ENCODE data around the gene ENPP4.
"Not testable (repeated sequence)": the region's sequence is repeated elsewhere in the genome, so short reads cannot be mapped to it uniquely, and the experiment has no call there.

ENPP4 gene

DNA sequence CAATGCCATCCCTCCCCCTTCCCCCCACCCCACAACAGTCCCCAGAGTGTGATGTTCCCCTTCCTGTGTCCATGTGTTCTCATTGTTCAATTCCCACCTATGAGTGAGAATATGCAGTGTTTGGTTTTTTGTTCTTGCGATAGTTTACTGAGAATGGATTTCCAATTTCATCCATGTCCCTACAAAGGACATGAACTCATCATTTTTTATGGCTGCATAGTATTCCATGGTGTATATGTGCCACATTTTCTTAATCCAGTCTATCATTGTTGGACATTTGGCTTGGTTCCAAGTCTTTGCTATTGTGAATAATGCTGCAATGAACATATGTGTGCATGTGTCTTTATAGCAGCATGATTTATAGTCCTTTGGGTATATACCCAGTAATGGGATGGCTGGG lies 1.5 kb downstream of the ENPP4 start:
- not testable (repeated sequence) for DNase-seq

DNA sequence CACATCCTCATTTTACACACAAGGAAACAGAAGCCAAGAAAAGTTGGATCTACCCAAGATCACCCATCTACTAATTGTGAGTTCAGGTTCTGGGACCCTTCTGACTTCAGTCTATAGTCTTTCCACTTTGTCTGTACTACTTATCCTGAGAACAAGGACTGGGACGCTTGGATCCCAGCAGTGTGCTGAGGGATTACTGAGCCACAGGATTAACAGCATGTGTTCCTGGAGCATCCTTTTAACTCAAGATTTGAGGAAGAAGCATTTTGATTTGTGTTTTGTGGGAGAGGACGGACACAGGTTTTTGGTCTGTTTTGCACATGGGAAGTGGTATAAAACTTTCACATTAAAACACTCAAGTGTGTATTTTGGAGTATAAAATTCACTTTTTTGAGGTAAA lies 4.4 kb downstream of the ENPP4 start:
- DNase-seq: no peak

DNA sequence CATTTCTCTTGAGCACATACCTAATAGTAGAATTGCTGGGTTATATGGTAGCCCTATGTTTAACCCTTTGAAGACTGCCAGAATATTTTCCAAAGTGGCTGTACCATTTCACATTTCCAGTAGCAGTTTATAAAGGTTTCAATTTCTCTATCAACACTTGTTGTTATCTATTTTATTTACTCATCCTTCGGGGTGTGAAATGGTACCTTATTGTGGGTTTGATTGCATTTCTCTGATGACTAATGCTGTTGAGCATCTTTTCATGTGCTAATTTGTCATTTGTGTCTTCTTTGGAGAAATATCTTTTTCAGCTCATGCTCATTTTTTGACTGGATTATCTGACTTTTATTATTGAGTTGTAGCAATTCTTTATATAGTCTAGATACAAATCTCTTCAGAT lies 5.4 kb downstream of the ENPP4 start:
- DNase-seq: no peak

DNA sequence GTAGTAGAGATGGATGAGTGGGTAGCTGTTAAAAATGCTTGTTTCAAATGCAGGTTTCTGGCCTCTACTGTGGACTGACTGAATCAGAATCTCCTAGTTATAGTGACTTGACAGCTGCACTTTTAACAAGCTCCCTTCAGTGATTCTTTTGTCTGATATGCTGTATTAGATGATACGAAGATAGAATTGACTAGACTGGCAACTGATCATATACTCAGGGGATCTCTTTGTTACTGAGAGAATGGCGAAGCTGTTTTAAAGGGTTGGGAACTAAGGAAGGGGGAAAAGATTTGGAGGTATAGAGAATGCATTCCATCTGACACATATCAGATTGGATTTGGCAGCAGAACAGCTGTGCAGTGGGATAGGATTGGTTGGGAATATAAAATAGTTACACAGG lies 7.0 kb downstream of the ENPP4 start:
- DNase-seq: no peak

DNA sequence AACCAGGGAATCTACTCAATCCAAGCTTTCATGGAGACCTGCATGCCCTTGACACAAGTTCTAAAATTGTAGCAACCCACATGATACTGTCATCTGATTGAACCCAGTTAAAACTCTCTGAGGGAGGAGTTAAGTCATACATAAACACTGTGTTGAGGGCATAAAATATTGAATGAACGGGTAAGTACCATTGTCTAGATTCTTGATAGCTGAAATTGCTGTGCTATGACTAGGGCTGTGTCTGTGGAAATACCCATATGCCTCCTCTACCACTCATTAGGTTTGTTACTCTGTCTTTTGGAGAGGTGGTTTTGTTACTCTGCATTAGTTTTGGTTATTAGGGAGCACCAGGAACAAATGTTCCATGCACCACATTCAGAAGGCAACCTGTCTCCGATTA lies 7.6 kb downstream of the ENPP4 start:
- no peak for DNase-seq

DNA sequence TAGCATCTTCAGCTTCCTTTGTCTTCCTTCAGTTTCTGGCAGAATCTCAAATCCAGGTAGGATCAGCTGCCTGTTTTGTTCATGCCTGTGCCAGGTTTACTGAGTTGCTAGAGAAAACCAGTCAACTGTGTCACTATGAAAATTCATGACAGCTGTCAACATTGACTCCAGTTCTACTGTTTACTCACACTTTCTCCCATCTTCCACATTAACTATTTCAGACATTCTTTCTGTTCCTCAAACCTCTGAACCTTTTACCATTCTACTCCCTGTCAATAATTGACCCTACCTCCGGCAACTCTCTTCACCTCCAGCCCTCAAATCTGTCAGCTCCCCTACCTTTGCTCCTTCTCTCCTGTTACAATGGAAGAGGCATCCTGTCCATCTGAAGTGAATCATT lies 8.5 kb downstream of the ENPP4 start:
- DNase-seq: no peak

DNA sequence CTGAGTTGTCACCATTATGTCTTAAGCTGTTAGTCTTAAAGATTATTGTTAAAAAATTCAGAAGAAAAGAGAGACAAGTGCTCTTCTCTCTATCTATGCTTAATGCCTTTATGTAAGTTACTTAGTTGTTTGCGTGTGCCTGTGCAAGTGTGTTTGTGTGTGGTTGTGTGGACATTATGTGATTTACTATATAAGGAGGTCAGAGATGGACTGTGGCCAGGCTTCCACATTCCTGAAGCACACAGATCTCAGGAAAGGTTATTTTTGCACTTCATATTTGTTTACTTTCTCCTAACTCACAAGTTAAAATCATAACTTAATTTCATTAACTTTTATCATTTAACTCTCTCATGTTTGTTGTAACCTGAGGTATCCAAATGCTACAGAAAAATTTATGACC lies 14.5 kb downstream of the ENPP4 start:
- no peak for DNase-seq

DNA sequence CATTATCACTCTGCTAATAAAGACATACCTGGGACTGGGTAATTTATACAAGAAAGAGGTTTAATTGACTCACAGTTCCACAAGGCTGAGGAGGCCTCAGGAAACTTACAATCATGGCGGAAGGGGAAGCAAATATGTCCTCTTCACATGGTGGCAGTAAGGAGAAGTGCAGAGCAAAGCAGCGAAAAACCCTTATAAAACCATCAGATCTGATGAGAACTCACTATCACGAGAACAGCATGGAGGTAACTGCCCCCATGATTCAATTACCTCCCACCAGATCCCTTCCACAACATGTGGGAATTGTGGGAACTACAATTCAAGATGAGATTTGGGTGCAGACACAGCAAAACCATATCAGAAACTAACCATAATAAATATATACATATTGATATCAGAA lies 19.3 kb downstream of the ENPP4 start:
- not testable (repeated sequence) for DNase-seq

DNA sequence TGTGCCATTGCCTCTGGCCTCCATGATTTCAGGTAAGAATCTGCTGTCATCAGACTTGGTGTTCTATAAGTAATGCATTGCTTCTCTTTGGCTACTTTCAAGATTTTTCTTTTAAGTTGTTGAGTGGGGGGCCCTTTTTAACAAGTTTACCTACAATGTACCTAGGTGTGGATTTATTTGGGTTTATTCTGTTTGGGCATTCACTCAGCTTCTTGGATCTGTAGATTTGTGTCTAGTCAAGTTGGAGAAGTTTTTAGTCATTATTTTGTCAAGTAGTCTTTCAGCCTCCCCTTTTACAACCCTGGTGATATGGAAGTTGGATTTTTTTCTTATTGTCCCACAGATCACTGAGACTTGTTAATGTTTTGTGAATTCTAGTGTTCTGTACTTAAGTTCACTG lies 26.9 kb downstream of the ENPP4 start:
- no peak for DNase-seq

DNA sequence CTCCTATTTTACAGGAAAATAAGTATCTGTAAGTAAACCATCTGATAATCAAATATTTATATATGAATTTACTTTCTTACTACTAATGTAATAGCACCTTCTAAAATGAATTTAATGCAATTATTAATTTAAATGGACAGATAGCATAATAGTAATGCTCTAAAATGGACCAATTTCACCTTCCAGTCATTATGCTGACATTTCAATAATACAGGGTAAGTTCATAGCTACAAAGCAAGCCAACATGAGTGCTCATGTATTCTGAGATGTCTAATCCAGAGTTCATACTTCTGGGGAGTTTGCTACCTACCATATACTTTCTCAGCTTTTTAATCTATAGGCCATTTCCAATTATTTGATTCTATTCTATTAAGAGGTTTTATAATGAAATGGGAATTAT lies 29.4 kb downstream of the ENPP4 start:
- DNase-seq: no peak

DNA sequence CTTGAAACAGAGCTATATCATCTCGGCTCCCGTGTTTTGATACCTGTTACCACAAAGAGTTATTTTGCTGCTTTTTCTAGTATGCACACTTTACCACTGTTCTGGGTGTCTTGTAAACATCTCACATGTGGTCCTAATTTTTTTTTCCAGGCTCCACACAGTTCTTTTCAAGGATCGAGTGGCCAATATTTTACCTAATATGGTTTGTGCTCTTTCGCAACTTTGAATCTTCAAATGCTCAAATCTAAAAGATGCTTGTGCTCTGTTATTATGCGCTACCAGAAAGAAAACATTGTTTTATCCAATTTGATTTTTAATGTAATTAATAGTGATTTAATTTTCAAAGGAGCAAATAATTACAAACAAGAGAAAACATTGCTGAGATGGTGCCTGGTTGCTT lies 30.3 kb downstream of the ENPP4 start:
- DNase-seq: no peak

DNA sequence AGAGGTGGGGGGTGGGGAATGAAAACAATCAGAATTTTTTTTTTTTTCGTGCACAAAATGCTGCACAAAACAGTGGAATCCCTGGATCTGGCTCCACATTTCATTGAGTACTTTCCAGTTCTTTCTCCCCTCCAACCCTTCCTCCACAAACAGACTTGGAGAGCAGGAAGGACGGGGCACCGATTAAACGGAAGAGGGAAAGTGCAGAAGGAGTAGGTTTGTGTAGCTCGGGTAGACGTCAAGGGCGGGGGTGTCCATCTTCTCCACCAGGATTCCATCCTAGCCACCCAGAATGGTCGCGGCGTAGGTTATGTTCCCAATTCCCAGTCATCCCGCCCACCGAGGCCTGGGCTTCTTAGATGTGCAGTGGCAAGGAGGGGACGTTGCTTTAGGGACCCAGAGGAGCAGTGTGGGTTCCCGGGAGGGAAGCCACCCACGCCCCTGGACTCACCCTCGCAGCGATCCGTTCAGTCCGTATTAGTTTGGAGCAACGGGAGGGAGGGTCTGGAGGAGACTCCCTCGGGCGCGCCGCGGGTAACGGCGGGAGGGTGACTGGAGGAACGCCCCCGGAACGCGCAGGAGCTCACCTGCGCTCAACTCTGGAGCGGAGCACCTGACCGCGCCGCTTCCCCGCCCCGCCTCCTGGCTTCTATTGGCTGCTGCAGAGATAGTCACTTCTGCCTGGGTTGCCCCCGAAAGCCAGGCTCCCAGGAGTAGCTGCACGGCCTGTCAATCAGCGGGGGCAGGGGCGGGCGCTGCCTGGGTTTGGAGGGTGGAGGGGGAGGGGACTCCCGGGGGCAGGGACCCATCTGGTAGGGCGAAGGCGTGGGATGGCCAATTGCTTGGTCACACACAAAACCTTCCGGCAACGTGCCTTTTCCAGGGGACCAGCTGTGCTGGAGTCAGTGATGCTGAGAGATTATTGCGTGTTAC lies 40.8 kb downstream of the ENPP4 start, which contains the start of gene ENPP5:
Gene ENPP5, minus strand, starts transcription at position 624 of the 933 bp plus-strand sequence. CDS start 2,718 bp downstream, outside the sequence.
- peak; percentile 20 to 42 (median 28) for DNase-seq

DNA sequence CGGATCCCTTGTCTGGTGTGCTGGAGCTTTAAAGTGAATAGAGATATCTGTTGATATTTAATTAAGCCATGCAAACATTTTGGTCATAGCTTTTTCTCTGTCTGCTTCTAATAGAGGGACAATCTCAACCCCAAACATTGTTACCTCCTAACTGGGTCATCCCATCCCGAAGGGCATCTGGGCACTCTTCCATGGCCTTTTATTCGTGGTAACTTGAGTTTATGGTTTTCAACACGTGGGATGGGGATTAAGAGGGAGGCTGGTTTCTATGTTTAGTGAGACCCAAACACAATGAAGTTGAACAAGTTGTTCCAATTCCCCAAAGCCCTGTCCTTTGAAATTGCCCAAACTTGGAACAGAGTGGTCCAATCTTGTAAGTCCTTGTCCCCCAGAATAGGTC lies 42.4 kb downstream of the ENPP4 start:
- DNase-seq: no peak

DNA sequence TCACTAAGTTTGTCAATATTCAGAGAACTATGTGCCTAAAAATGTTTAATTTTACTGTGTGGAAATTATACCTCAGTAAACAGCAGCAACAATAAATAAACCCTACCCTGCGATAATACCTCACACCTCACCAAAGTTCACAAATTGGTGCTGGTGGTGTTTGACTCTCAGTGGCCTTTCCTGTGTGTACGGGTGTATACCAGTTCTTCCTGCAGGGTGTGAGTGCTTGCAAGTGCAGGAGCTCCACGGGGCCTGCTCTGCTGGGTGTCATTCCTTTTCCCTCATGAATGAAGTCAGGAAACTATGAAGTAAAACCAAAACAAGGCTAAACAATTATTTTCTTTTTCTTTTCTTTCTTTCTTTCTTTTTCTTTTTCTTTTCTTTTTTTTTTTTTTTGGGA lies 45.1 kb downstream of the ENPP4 start:
- DNase-seq: no peak

DNA sequence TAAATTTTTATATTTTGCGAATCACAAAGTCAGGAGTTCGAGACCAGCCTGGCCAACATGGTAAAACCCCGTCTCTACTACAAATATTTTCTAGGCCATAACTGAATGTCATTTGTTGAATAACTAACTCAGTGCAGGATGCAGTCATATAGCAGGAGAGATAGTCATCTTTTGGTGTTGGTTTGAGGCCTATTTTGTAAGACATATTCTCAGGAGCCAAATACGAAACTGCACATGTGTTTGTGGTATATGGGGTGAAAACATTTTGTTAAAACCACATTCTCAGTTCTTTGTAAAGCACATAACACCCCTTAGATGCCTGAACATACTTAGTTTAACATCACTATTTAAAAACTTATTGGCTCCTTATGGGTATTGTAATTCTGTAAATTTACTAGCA lies 45.7 kb downstream of the ENPP4 start:
- no peak for DNase-seq

DNA sequence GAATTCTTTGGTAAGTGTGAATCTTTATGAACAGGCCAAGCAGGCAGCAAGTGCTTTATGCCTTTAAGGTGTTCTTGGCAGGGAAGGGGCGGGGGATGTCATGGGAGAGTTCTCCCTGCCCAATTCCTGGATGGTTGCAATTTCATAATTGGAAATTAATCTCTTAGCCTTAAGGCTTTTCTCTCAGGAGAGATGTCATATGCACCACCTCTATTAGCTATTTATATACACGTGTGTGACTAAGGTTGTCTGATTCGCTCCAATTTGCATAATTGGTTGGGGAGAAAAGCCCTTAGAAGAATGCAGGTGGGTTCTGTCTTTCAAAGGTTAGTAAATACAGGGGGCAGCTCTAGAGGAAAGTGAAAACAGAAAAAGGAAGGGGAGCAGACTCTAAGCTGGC lies 46.2 kb downstream of the ENPP4 start:
- DNase-seq: no peak

DNA sequence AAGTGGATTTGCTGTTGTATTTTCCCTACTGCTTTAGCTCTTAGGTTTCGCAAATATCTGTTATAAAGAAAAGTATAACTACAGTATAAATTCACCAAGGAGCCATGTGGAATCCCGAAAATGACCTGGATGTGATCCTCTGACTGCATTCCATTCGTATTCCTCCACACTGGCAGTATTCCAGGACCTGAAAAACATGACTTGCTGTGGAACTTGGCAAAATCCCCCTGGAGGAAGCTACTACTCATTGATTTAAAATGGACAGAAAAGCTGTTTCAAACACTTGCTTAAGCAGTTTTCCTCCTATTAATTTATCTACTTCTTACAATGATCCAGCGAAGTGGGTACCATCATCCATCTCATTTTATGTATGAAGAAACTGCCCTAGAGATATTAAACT lies 54.3 kb downstream of the ENPP4 start:
- DNase-seq: no peak

DNA sequence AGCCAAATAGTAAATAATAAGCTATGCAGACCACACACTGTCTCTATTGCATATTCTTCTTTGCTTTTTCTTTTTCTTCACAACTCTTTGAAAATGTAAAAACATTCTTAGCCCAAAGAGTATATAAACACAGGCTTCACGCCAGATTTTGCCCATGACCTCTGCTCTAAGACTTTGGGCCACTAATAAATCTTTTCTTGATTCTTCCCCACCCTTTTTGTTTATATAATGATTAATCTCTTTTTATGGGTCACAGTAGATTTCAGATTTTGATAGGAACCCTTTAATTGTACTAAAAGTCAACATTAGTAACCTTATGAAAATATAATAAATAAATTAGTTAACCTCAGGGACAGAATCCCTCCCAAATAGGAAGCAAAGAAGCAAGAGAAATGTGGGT lies 56.8 kb downstream of the ENPP4 start:
- DNase-seq: no peak

DNA sequence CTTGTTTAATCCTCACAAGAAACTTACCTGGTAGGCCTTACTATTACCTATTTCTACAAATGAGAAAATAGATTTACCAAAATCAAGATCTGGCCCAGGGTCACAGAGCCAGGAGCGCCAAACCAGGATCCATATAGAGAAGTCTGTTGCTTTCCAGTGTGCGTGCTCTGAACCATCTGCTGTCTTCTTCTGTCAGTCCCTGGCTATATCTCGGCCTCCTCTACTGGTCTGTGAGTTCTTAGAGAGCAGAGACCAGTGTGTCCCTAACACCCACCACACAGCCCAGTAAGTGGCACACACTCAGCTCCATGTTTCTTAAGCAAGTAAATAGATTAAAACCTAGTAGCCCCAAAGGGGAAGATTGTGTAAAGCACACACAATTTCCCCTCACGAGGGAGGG lies 59.9 kb downstream of the ENPP4 start:
- DNase-seq: no peak

DNA sequence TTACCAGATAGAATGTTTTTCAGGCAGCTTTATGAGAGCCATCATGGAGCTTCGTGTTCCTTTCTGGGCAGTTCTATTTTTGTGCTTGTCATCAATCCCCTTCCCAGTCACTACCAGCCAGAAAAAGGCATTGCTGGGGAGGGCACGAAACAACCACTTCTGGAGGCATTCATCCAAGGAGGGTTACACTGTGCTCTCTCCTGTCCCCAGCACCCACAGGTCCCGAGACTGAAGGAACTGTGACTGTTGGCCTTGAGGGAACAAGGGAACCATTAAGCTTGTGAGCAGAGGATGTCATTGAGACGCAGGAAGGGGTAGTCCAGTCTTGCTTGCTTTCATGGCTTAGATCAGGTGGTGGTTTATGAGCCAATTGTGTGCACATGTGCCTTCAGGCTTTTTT lies 61.1 kb downstream of the ENPP4 start:
- no peak for DNase-seq

DNA sequence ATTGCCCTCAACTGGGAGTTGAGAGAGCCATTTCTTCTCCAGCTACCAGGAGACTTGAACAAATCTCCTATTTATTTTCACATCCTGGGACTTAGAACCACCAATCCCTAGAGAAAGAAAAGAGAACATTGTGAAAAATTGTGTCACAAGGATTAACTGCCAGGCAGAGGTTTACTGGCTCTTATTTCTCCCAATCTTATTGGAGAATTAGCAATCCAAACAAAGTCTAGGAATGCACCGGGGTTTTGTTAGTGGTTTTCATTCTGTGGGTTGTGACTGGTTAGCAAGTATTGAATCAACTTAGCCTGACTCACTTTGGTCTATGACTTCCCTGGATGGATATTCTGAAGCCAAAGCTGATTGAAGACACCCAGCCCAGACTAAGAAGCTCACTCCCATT lies 62.2 kb downstream of the ENPP4 start:
- no peak for DNase-seq
